Tibial nerve (tissue), 4 donors: ENCODE measurements around the gene HTR1D.

ENCODE experiments used
- CTCF ChIP-seq, 5 experiments: fragments of 200-600 bp in 3 of 5; fragments of 450-650 bp in 2 of 5; sonication (generic) in 3 of 5; IDR thresholded peaks; one replicate each; pipeline ENCODE4 v1.5.1; 2016 to 2019; ENCODE audit warnings: antibody characterized with exemption in 5 of 5, mild to moderate bottlenecking in 3 of 5, moderate library complexity in 2 of 5
- EP300 ChIP-seq, 2 donors: sonication (generic); formaldehyde crosslinking; IDR thresholded peaks; one replicate each; pipeline ENCODE4 v1.6.1; 2017; ENCODE audit warnings: antibody characterized with exemption in 2 of 2, mild to moderate bottlenecking in 1 of 2
- POLR2A ChIP-seq, 2 donors: fragments of 450-650 bp; IDR thresholded peaks; one replicate each; pipeline ENCODE4 v1.6.1; 2017; ENCODE audit warnings: antibody characterized with exemption in 2 of 2, mild to moderate bottlenecking in 2 of 2, moderate library complexity in 2 of 2

- TF ChIP-seq POLR2A (IDR thresholded peaks at IDR 0.05) (no peak), CTCF (IDR thresholded peaks at IDR 0.05) (peak in 2 of 5 experiments; percentile 58 to 72), EP300 (IDR thresholded peaks at IDR 0.05) (peak in 1 of 2 donors; percentile 30)
Observed at GRCh38 chr1:23177438-23178380, 39.6 kb downstream of the HTR1D start.
